Measurements from ENCODE around the gene CD2. TPM values are rescaled to one million over a fixed set of nuclear protein-coding genes. Genes with fewer than 3 reads are reported as not detected.
A peak's percentile ranks its signal among the peaks of the same experiment; 100 is the strongest.

CD2 gene
- polyA plus RNA-seq, 3 donors, result 0.89 to 3.6 (median 2.1) TPM

DNA sequence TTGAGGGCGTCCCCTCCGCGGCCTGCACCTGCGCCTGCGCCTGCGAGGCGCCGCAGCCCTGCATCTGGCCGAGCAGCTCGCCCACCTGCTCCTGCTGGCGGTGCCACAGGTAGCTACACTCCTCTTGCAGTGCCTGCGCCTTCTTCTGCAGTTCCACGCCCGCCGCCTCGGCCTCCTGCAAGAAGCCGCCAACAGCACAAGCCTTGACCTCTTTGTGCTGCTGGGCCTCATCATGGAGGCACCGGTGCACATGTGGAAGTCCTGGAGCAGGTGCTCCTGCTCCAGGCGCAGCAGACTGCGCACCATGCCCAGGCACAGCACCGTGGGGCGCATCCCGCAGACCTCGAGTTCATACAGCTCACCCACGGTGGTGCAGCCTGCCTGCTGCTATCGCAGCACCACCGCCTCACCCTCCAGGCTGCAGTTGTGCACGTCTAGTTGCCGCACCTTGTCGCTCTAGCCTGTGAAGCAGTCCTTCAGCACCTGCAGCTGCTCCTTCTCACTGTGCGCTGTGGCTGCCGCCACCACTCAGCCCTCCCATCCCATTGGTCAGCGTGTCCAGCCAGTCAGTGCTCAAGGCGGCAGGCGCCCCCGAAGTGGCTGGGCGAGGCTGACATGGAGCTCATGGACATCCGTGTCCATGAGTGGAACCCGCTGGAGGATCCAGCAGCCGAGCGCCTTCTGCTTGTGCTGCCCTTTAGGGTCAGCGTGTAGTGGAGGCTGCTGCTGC is 12.2 kb upstream of the CD2 start:
- 98% methylated on average over 42 of the region's 42 CpGs for WGBS (ENCODE audit: insufficient coverage)
- no peak for DNase-seq
- H3K27ac ChIP-seq (ENCODE audit: low read depth in 1 of 2, low read length in 2 of 2), result no peak overlapping the region
- peaks cover 34 to 39% of the 10 kb centered on the region in 2 donors for H3K4me1 ChIP-seq (ENCODE audit: control insufficient read depth in 1 of 2, insufficient read depth in 2 of 2, low read length in 2 of 2)
- H3K79me2 ChIP-seq (ENCODE audit: insufficient read depth, low read length), result no peaks in the 10 kb centered on the region
- no peaks in the 10 kb centered on the region for H3K27me3 ChIP-seq (ENCODE audit: control insufficient read depth in 2 of 2, insufficient read depth in 2 of 2, low read length in 2 of 2)
- no peak overlapping the region for H3K4me2 ChIP-seq (replicated peaks; ENCODE audit: extremely low read depth, low read length, poor library complexity, severe bottlenecking)
- Mint-ChIP-seq H3K36me3 (peaks cover 7 to 17% of the 10 kb centered on the region in 2 donors), H3K9me3 (peaks cover 49 to 55% (median 51%) of the 10 kb centered on the region in 7 donors), H3K4me3 (no peak overlapping the region), H3K27ac (peak overlapping the region in 1 of 7 donors; percentile 18), H3K4me1 (peaks cover 38% of the 10 kb centered on the region), H3K27me3 (ENCODE audit: low read depth in 3 of 3) (peaks cover 0 to 3% (median 3%) of the 10 kb centered on the region in 3 donors)
- H3K36me3 ChIP-seq (replicated peaks in 1 of 2; ENCODE audit: control insufficient read depth in 1 of 2, insufficient read depth in 2 of 2, low read length in 2 of 2), result peaks cover 0 to 11% of the 10 kb centered on the region in 2 donors
- intact Hi-C loops (cut with micrococcal nuclease), result no loop called here
- H3K9ac ChIP-seq (ENCODE audit: insufficient read depth, low read length, poor library complexity, severe bottlenecking), result no peak overlapping the region
- H3K4me3 ChIP-seq (replicated peaks in 1 of 3; ENCODE audit: low read depth in 2 of 3, low read length in 3 of 3), result no peak overlapping the region
- H2AFZ ChIP-seq (ENCODE audit: insufficient read depth, low read depth, low read length, poor library complexity, severe bottlenecking), result no peak overlapping the region
- no peaks in the 10 kb centered on the region for H4K20me1 ChIP-seq (ENCODE audit: insufficient read depth, low read length)
- peaks cover 47 to 50% of the 10 kb centered on the region in 2 donors for H3K9me3 ChIP-seq (replicated peaks in 1 of 2; ENCODE audit: control insufficient read depth in 1 of 2, insufficient read depth in 1 of 2, low read length in 2 of 2)
- TF ChIP-seq, protein P1, sequence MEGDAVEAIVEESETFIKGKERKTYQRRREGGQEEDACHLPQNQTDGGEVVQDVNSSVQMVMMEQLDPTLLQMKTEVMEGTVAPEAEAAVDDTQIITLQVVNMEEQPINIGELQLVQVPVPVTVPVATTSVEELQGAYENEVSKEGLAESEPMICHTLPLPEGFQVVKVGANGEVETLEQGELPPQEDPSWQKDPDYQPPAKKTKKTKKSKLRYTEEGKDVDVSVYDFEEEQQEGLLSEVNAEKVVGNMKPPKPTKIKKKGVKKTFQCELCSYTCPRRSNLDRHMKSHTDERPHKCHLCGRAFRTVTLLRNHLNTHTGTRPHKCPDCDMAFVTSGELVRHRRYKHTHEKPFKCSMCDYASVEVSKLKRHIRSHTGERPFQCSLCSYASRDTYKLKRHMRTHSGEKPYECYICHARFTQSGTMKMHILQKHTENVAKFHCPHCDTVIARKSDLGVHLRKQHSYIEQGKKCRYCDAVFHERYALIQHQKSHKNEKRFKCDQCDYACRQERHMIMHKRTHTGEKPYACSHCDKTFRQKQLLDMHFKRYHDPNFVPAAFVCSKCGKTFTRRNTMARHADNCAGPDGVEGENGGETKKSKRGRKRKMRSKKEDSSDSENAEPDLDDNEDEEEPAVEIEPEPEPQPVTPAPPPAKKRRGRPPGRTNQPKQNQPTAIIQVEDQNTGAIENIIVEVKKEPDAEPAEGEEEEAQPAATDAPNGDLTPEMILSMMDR (IDR thresholded peaks at IDR 0.05), result no peak

GRCh38 chr1:116743535-116743934 is 10.7 kb upstream of the CD2 start:
- H3K27me3 Mint-ChIP-seq (ENCODE audit: low read depth in 3 of 3), result peaks cover 0 to 5% (median 2%) of the 10 kb centered on the region in 3 donors
- H3K36me3 Mint-ChIP-seq, result peaks cover 10 to 17% of the 10 kb centered on the region in 2 donors
- Histone ChIP-seq H4K20me1 (ENCODE audit: insufficient read depth, low read length) (no peaks in the 10 kb centered on the region), H2AFZ (ENCODE audit: insufficient read depth, low read depth, low read length, poor library complexity, severe bottlenecking) (no peak overlapping the region), H3K9ac (ENCODE audit: insufficient read depth, low read length, poor library complexity, severe bottlenecking) (no peak overlapping the region), H3K4me2 (replicated peaks; ENCODE audit: extremely low read depth, low read length, poor library complexity, severe bottlenecking) (no peak overlapping the region), H3K36me3 (replicated peaks in 1 of 2; ENCODE audit: control insufficient read depth in 1 of 2, insufficient read depth in 2 of 2, low read length in 2 of 2) (peaks cover 0 to 25% of the 10 kb centered on the region in 2 donors), H3K4me1 (ENCODE audit: control insufficient read depth in 1 of 2, insufficient read depth in 2 of 2, low read length in 2 of 2) (peaks cover 30 to 33% of the 10 kb centered on the region in 2 donors), H3K4me3 (replicated peaks in 1 of 3; ENCODE audit: low read depth in 2 of 3, low read length in 3 of 3) (peak overlapping the region in 1 of 3 experiments; percentile 16), H3K27ac (ENCODE audit: low read depth in 1 of 2, low read length in 2 of 2) (no peak overlapping the region), H3K79me2 (ENCODE audit: insufficient read depth, low read length) (no peaks in the 10 kb centered on the region), H3K27me3 (ENCODE audit: control insufficient read depth in 2 of 2, insufficient read depth in 2 of 2, low read length in 2 of 2) (no peaks in the 10 kb centered on the region), H3K9me3 (replicated peaks in 1 of 2; ENCODE audit: control insufficient read depth in 1 of 2, insufficient read depth in 1 of 2, low read length in 2 of 2) (peaks cover 55 to 65% of the 10 kb centered on the region in 2 donors)
- DNase-seq, result no peak
- peaks cover 57 to 71% (median 66%) of the 10 kb centered on the region in 7 donors for H3K9me3 Mint-ChIP-seq
- WGBS (ENCODE audit: insufficient coverage), result 100% methylated on average over 2 of the region's 4 CpGs
- intact Hi-C loops (cut with micrococcal nuclease), result no loop called here
- peaks cover 31% of the 10 kb centered on the region for H3K4me1 Mint-ChIP-seq
- H3K27ac Mint-ChIP-seq, result peak overlapping the region in 1 of 7 donors; percentile 11
- TF ChIP-seq, protein P1 (IDR thresholded peaks at IDR 0.05), result no peak
- no peak overlapping the region for H3K4me3 Mint-ChIP-seq
